RWPE1 (cell line): ENCODE data around the gene ANO7.

Experiments used
- CTCF ChIA-PET: fragments of 350-600 bp; sonication (Branson Sonifier 250); formaldehyde crosslinking; extraction: SDS; loops from one replicate; lab custom pipeline; 2021; lab: Yijun Ruan, JAX
- POLR2A ChIA-PET: fragments of 400-600 bp; formaldehyde crosslinking; extraction: SDS; loops from one replicate; lab custom pipeline; 2020; ENCODE audit warnings: antibody characterized with exemption; ENCODE audit not compliant: low non-redundant PET; lab: Yijun Ruan, JAX
- DNase-seq: peaks from one replicate; pipeline ENCODE4 v3.0.0; 2012; ENCODE audit warnings: low spot score
- H3K27ac ChIP-seq: fragments of 450-650 bp; 2 replicates; pipeline ENCODE4 v1.5.1; 2017
- CTCF ChIP-seq: fragments of 450-650 bp; conservative IDR thresholded peaks from 2 replicates; pipeline ENCODE4 v1.5.1; 2017; ENCODE audit warnings: low read depth, mild to moderate bottlenecking

ANO7 gene

GRCh38 chr2:241230435-241230834 is 42.0 kb downstream of the ANO7 start:
- no peak for TF ChIP-seq CTCF
- POLR2A ChIA-PET, result no interaction called here
- H3K27ac ChIP-seq, result no peak overlapping the region
- CTCF ChIA-PET, result interaction anchor here (0.6 kb wide), 1 partner anchor 18 kb away, joined by 5 read pairs; no protein-coding TSS in a partner anchor
- no peak for DNase-seq

- peak overlapping the region; percentile 28 for H3K27ac ChIP-seq
- no peak for TF ChIP-seq CTCF
- DNase-seq, result no peak
- ChIA-PET CTCF (interaction anchor here (0.5 to 0.6 kb wide), 3 partner anchors 61 to 382 kb away, joined by 3 read pairs; no protein-coding TSS in a partner anchor), POLR2A (no interaction called here)
These were observed 44.5 kb downstream of the ANO7 start for GRCh38 chr2:241232736-241233575.

DNA sequence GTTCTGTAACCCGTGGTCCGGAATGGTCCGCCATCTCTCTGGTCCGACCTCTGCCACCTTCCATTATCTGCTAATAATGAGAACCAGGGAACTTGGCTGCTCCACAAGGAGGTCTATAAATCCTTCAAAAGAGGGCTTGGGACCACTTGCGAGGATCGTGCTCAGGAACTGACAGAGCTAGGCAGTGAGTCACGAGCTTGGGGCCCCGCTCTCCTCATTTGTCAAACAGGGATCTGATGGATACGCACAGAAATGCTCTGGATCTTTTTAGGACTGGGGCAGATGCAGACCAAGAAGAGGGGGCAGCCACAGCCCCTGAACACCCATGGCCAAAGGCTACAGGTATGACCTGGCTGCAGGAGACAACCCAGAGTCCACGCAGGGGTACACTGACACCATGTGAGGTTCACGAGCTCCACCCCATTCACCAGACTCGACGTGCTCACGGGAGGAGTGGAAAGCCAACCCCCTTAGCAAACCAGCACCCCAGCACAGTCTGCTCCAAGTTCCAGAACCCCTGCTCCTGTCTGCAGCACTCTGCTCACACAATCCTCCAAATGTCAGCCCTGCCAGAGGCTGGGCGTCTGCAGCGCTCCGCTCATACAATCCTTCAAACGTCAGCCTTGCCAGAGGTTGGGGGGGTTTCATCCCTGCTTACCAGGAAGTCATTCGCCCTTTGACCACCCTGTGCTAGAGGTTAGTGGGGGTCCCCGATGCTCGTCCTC is 45.8 kb downstream of the ANO7 start:
- no peak for TF ChIP-seq CTCF
- ChIA-PET POLR2A (no interaction called here), CTCF (interaction anchor here (0.5 kb wide), 1 partner anchor 14 kb away, joined by 7 read pairs; no protein-coding TSS in a partner anchor)
- H3K27ac ChIP-seq, result peak overlapping the region; percentile 7; the same call in 1 of the 2 replicates
- DNase-seq, result no peak

DNA sequence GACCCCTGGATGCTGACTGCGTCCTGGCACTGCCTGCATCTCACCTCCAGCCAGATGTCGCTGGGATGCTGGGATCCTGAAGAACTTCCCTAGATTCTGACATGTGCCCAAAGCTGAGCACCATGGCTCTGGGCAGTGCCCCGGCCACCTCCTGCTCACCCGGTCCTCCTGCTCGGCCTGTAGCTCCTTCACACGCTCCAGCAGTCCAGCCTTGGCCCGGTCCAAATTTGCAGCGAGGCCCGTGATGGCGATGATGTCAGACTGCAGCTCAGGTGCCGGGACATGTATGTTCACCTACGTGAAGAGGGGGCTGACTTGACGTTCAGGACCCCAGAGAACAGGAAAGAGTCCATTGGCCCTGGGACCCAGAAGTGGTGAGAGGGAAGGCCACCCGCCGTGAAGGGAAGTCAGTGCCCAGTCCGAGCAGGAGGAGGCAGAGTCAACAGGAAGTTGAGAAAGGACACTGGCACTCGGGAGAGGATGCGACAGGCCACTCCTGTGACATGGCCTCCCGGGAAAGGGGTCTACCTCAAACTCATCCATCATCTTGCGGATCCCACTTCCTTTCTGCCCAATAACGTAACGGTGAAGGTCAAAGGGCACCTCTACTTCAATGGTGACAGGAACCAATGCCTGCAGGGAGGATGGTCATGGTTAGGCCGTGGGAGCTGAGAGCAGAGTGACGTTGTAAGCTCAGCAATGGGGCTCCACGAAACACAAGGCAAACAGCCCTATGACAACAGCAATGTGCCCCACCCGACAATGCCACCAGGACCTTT is 46.7 kb downstream of the ANO7 start:
- DNase-seq, result no peak
- POLR2A ChIA-PET, result no interaction called here
- CTCF ChIA-PET, result no interaction called here
- peak overlapping the region; percentile 7; the same call in 1 of the 2 replicates for H3K27ac ChIP-seq
- TF ChIP-seq CTCF, result no peak

- no peak overlapping the region for H3K27ac ChIP-seq
- ChIA-PET CTCF (no interaction called here), POLR2A (no interaction called here)
- no peak for DNase-seq
- no peak for TF ChIP-seq CTCF
These were observed 47.5 kb downstream of the ANO7 start for GRCh38 chr2:241235859-241236593.
